ENCODE data around the gene MINDY4.

MINDY4 gene

GRCh38 chr7:30810986-30811385, 39.8 kb downstream of the MINDY4 start:
- Histone ChIP-seq H2AFZ (ENCODE audit: insufficient read depth, low read length, poor library complexity) (no peak overlapping the region), H2BK120ac (ENCODE audit: insufficient read depth, low read length, poor library complexity) (no peak overlapping the region), H3K4me2 (ENCODE audit: low read length) (no peak overlapping the region), H3K18ac (ENCODE audit: low read length) (no peak overlapping the region), H3K14ac (ENCODE audit: low read length) (no peak overlapping the region), H4K8ac (ENCODE audit: low read depth, low read length) (no peak overlapping the region), H3K79me2 (ENCODE audit: control insufficient read depth, insufficient read depth, low read length, poor library complexity) (no peaks in the 10 kb centered on the region), H3K27ac (ENCODE audit: low read depth, low read length) (no peak overlapping the region), H3K4me3 (ENCODE audit: low read depth, low read length) (no peak overlapping the region), H3K4me1 (ENCODE audit: control insufficient read depth in 1 of 2, insufficient read depth in 2 of 2, low read length in 2 of 2) (no peaks in the 10 kb centered on the region), H4K12ac (ENCODE audit: low read depth, low read length) (no peak overlapping the region), H2AK5ac (ENCODE audit: low read length) (no peak overlapping the region), H3K27me3 (ENCODE audit: insufficient read depth, low read length) (no peaks in the 10 kb centered on the region), H4K91ac (ENCODE audit: low read depth, low read length) (no peak overlapping the region), H3K4ac (ENCODE audit: low read depth, low read length) (no peak overlapping the region), H3K9me3 (ENCODE audit: insufficient read depth, low read depth, low read length) (peaks cover 2% of the 10 kb centered on the region), H3K36me3 (ENCODE audit: control insufficient read depth in 1 of 2, insufficient read depth in 2 of 2, low read length in 2 of 2) (peaks cover 0 to 2% of the 10 kb centered on the region in 2 experiments), H3K79me1 (ENCODE audit: low read length) (no peaks in the 10 kb centered on the region), H2BK5ac (ENCODE audit: low read depth, low read length, poor library complexity) (no peak overlapping the region), H2BK12ac (ENCODE audit: low read length) (no peak overlapping the region), H3K9ac (ENCODE audit: low read length) (no peak overlapping the region), H3K23ac (ENCODE audit: low read length) (no peak overlapping the region)
- DNase-seq, result no peak
- WGBS (ENCODE audit: extremely low coverage, insufficient coverage, insufficient read length), result no CpG with 5 or more reads among the region's 5 CpGs

DNA sequence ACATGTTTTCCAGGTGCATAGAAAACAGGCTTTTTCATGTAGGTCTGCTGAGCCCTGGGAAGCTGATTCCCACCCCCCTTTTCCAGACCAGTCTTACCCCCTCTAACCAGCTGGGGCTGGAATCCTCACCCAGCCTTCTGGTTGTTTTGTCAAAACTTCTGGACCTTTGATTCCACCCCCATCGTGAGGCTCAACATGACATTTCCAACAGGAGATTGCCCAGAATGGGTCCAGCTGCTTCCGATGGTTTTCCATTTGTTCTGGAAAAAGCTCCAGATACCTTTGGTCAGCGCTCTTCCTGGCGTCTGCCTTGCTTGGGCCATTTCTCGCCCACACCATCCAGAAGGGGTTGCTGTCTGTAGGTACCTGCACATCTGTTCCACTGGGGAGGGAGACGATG, 41.5 kb downstream of the MINDY4 start:
- Histone ChIP-seq H4K12ac (ENCODE audit: low read depth, low read length) (no peak overlapping the region), H3K36me3 (ENCODE audit: control insufficient read depth in 1 of 2, insufficient read depth in 2 of 2, low read length in 2 of 2) (peaks cover 0 to 2% of the 10 kb centered on the region in 2 experiments), H3K79me2 (ENCODE audit: control insufficient read depth, insufficient read depth, low read length, poor library complexity) (no peaks in the 10 kb centered on the region), H3K18ac (ENCODE audit: low read length) (no peak overlapping the region), H3K23ac (ENCODE audit: low read length) (no peak overlapping the region), H3K27ac (ENCODE audit: low read depth, low read length) (no peak overlapping the region), H2BK120ac (ENCODE audit: insufficient read depth, low read length, poor library complexity) (no peak overlapping the region), H2AFZ (ENCODE audit: insufficient read depth, low read length, poor library complexity) (no peak overlapping the region), H3K9ac (ENCODE audit: low read length) (no peak overlapping the region), H3K4me2 (ENCODE audit: low read length) (no peak overlapping the region), H3K4me3 (ENCODE audit: low read depth, low read length) (no peak overlapping the region), H3K9me3 (ENCODE audit: insufficient read depth, low read depth, low read length) (peaks cover 2% of the 10 kb centered on the region), H2AK5ac (ENCODE audit: low read length) (no peak overlapping the region), H3K79me1 (ENCODE audit: low read length) (no peaks in the 10 kb centered on the region), H4K8ac (ENCODE audit: low read depth, low read length) (no peak overlapping the region), H3K14ac (ENCODE audit: low read length) (no peak overlapping the region), H3K4me1 (ENCODE audit: control insufficient read depth in 1 of 2, insufficient read depth in 2 of 2, low read length in 2 of 2) (no peaks in the 10 kb centered on the region), H3K4ac (ENCODE audit: low read depth, low read length) (no peak overlapping the region), H3K27me3 (ENCODE audit: insufficient read depth, low read length) (no peaks in the 10 kb centered on the region), H4K91ac (ENCODE audit: low read depth, low read length) (no peak overlapping the region), H2BK5ac (ENCODE audit: low read depth, low read length, poor library complexity) (no peak overlapping the region), H2BK12ac (ENCODE audit: low read length) (no peak overlapping the region)
- DNase-seq, result no peak
- no CpG with 5 or more reads among the region's 6 CpGs for WGBS (ENCODE audit: extremely low coverage, insufficient coverage, insufficient read length)

DNA sequence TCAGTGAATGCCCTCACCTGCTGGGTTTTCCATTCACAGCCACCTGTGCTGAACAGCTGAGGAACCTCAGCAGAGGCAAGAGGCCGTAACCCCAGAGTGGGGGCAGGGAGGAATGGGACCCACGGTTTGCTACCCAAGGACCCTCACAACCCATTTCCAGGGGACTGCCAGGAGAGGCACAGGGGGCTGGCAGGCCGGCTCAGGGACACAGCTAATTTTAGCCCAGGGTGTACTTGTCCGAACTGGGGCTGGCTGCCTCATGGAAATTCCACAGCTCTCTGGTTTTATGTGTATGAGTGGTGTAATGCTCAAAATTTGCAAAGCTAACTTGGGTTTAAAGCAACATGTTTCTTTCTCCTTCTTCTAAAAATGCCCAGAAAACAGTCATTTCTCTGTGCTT, 42.2 kb downstream of the MINDY4 start:
- Histone ChIP-seq H3K18ac (ENCODE audit: low read length) (no peak overlapping the region), H3K14ac (ENCODE audit: low read length) (no peak overlapping the region), H3K4me1 (ENCODE audit: control insufficient read depth in 1 of 2, insufficient read depth in 2 of 2, low read length in 2 of 2) (no peaks in the 10 kb centered on the region), H2BK5ac (ENCODE audit: low read depth, low read length, poor library complexity) (no peak overlapping the region), H3K36me3 (ENCODE audit: control insufficient read depth in 1 of 2, insufficient read depth in 2 of 2, low read length in 2 of 2) (peaks cover 0 to 2% of the 10 kb centered on the region in 2 experiments), H2BK120ac (ENCODE audit: insufficient read depth, low read length, poor library complexity) (no peak overlapping the region), H2AK5ac (ENCODE audit: low read length) (no peak overlapping the region), H3K27me3 (ENCODE audit: insufficient read depth, low read length) (no peaks in the 10 kb centered on the region), H3K4me2 (ENCODE audit: low read length) (no peak overlapping the region), H4K8ac (ENCODE audit: low read depth, low read length) (no peak overlapping the region), H3K4me3 (ENCODE audit: low read depth, low read length) (no peak overlapping the region), H3K4ac (ENCODE audit: low read depth, low read length) (no peak overlapping the region), H3K79me1 (ENCODE audit: low read length) (no peaks in the 10 kb centered on the region), H3K9me3 (ENCODE audit: insufficient read depth, low read depth, low read length) (peaks cover 2% of the 10 kb centered on the region), H3K27ac (ENCODE audit: low read depth, low read length) (no peak overlapping the region), H2AFZ (ENCODE audit: insufficient read depth, low read length, poor library complexity) (no peak overlapping the region), H3K9ac (ENCODE audit: low read length) (no peak overlapping the region), H4K12ac (ENCODE audit: low read depth, low read length) (no peak overlapping the region), H3K79me2 (ENCODE audit: control insufficient read depth, insufficient read depth, low read length, poor library complexity) (no peaks in the 10 kb centered on the region), H3K23ac (ENCODE audit: low read length) (no peak overlapping the region), H2BK12ac (ENCODE audit: low read length) (no peak overlapping the region), H4K91ac (ENCODE audit: low read depth, low read length) (no peak overlapping the region)
- DNase-seq, result no peak
- no CpG with 5 or more reads among the region's 4 CpGs for WGBS (ENCODE audit: extremely low coverage, insufficient coverage, insufficient read length)

GRCh38 chr7:30814700-30815387, 43.6 kb downstream of the MINDY4 start:
- H4K12ac ChIP-seq (ENCODE audit: low read depth, low read length), result no peak overlapping the region
- no peak overlapping the region for H3K9ac ChIP-seq (ENCODE audit: low read length)
- no peak overlapping the region for H3K27ac ChIP-seq (ENCODE audit: low read depth, low read length)
- peaks cover 2% of the 10 kb centered on the region for H3K9me3 ChIP-seq (ENCODE audit: insufficient read depth, low read depth, low read length)
- H3K79me2 ChIP-seq (ENCODE audit: control insufficient read depth, insufficient read depth, low read length, poor library complexity), result no peaks in the 10 kb centered on the region
- H2BK5ac ChIP-seq (ENCODE audit: low read depth, low read length, poor library complexity), result no peak overlapping the region
- no peak overlapping the region for H4K8ac ChIP-seq (ENCODE audit: low read depth, low read length)
- no peaks in the 10 kb centered on the region for H3K27me3 ChIP-seq (ENCODE audit: insufficient read depth, low read length)
- no peak overlapping the region for H3K14ac ChIP-seq (ENCODE audit: low read length)
- no peak overlapping the region for H3K23ac ChIP-seq (ENCODE audit: low read length)
- no peak overlapping the region for H2BK12ac ChIP-seq (ENCODE audit: low read length)
- H3K36me3 ChIP-seq (ENCODE audit: control insufficient read depth in 1 of 2, insufficient read depth in 2 of 2, low read length in 2 of 2), result peaks cover 0 to 2% of the 10 kb centered on the region in 2 experiments
- H2AK5ac ChIP-seq (ENCODE audit: low read length), result no peak overlapping the region
- no peak overlapping the region for H3K18ac ChIP-seq (ENCODE audit: low read length)
- no peak for DNase-seq
- H3K4me1 ChIP-seq (ENCODE audit: control insufficient read depth in 1 of 2, insufficient read depth in 2 of 2, low read length in 2 of 2), result no peaks in the 10 kb centered on the region
- no peaks in the 10 kb centered on the region for H3K79me1 ChIP-seq (ENCODE audit: low read length)
- no CpG with 5 or more reads among the region's 4 CpGs for WGBS (ENCODE audit: extremely low coverage, insufficient coverage, insufficient read length)
- H2AFZ ChIP-seq (ENCODE audit: insufficient read depth, low read length, poor library complexity), result no peak overlapping the region
- H3K4me2 ChIP-seq (ENCODE audit: low read length), result no peak overlapping the region
- H4K91ac ChIP-seq (ENCODE audit: low read depth, low read length), result no peak overlapping the region
- H3K4me3 ChIP-seq (ENCODE audit: low read depth, low read length), result no peak overlapping the region
- H3K4ac ChIP-seq (ENCODE audit: low read depth, low read length), result no peak overlapping the region
- no peak overlapping the region for H2BK120ac ChIP-seq (ENCODE audit: insufficient read depth, low read length, poor library complexity)
